GM12878 (cell line): Measurements from ENCODE around the gene PHYKPL. TPM values are rescaled to one million over a fixed set of nuclear protein-coding genes. Genes with fewer than 3 reads are reported as not detected.
A peak's percentile ranks its signal among the peaks of the same experiment; 100 is the strongest.

Source experiments
- BACH1 ChIP-seq: fragments of 450-650 bp; IDR thresholded peaks from 2 replicates; pipeline ENCODE4 v1.6.1; 2017; ENCODE audit warnings: mild to moderate bottlenecking, borderline replicate concordance
- BHLHE40 ChIP-seq, 2 experiments: fragments of 450-650 bp in 1 of 2; IDR thresholded peaks; 2 replicates each; pipeline ENCODE4 v1.6.1; 2011 to 2017; ENCODE audit warnings: low read depth in 2 of 2, borderline replicate concordance in 1 of 2, improper control_type of control experiment in 1 of 2, low read length in 1 of 2, mild to moderate bottlenecking in 1 of 2
- CHD2 ChIP-seq: IDR thresholded peaks from 2 replicates; pipeline ENCODE4 v1.6.1; 2011; ENCODE audit warnings: low read depth, low read length, improper control_type of control experiment, borderline replicate concordance
- EGR1 ChIP-seq, 2 experiments: IDR thresholded peaks; 1 replicate in 1 of 2; 2 replicates in 1 of 2; pipeline ENCODE4 v1.6.1; 2011 to 2012; ENCODE audit warnings: low read depth in 2 of 2, low read length in 2 of 2, borderline replicate concordance in 1 of 2, mild to moderate bottlenecking in 1 of 2, moderate library complexity in 1 of 2
- GATAD2B ChIP-seq: fragments of 450-650 bp; conservative IDR thresholded peaks from 2 replicates; pipeline ENCODE4 v1.6.1; 2017; ENCODE audit warnings: low read depth, mild to moderate bottlenecking, moderate library complexity
- IKZF1 ChIP-seq: fragments of 450-650 bp; conservative IDR thresholded peaks from 2 replicates; pipeline ENCODE4 v1.6.1; 2017; ENCODE audit warnings: antibody characterized with exemption, mild to moderate bottlenecking
- MXI1 ChIP-seq: fragments of 150-350 bp; IDR thresholded peaks from 2 replicates; pipeline ENCODE4 v1.6.1; 2011; ENCODE audit warnings: low read depth, mild to moderate bottlenecking, inconsistent platforms, low read length, improper control_type of control experiment
- POLR2A ChIP-seq: IDR thresholded peaks from 2 replicates; pipeline ENCODE4 v1.6.1; 2011; ENCODE audit warnings: low read depth, mild to moderate bottlenecking, low read length
- POLR2AphosphoS2 ChIP-seq: IDR thresholded peaks from 2 replicates; pipeline ENCODE4 v1.6.1; 2011; ENCODE audit warnings: low read depth, mild to moderate bottlenecking, low read length, improper control_type of control experiment, moderate library complexity
- POU2F2 ChIP-seq: IDR thresholded peaks from 3 replicates; pipeline ENCODE4 v1.6.1; 2011; ENCODE audit warnings: low read depth, mild to moderate bottlenecking, low read length, borderline replicate concordance
- RAD21 ChIP-seq: IDR thresholded peaks from 2 replicates; pipeline ENCODE4 v1.6.1; 2011; ENCODE audit warnings: mild to moderate bottlenecking, low read depth, low read length, moderate library complexity; ENCODE audit not compliant: insufficient read depth
- SMAD5 ChIP-seq: IDR thresholded peaks from 2 replicates; pipeline ENCODE4 v1.6.1; 2016; ENCODE audit warnings: antibody characterized with exemption, low read depth
- SRF ChIP-seq, 2 experiments: IDR thresholded peaks; 2 replicates each; pipeline ENCODE4 v1.6.1; 2011; ENCODE audit warnings: low read depth in 2 of 2, low read length in 2 of 2, mild to moderate bottlenecking in 1 of 2, moderate library complexity in 1 of 2
- TAF1 ChIP-seq: IDR thresholded peaks from 2 replicates; pipeline ENCODE4 v1.6.1; 2011; ENCODE audit warnings: mild to moderate bottlenecking, low read depth, low read length, borderline replicate concordance
- ZNF207 ChIP-seq: fragments of 450-650 bp; IDR thresholded peaks from 2 replicates; pipeline ENCODE4 v1.6.1; 2014; ENCODE audit warnings: antibody characterized with exemption, mild to moderate bottlenecking, borderline replicate concordance
- ZNF217 ChIP-seq: fragments of 450-650 bp; IDR thresholded peaks from 2 replicates; pipeline ENCODE4 v1.6.1; 2017; ENCODE audit warnings: antibody characterized with exemption, mild to moderate bottlenecking
- ZNF24 ChIP-seq: fragments of 450-650 bp; IDR thresholded peaks from 2 replicates; pipeline ENCODE4 v1.6.1; 2017; ENCODE audit warnings: antibody characterized with exemption, mild to moderate bottlenecking
- ZNF384 ChIP-seq: IDR thresholded peaks from 2 replicates; pipeline ENCODE4 v1.6.1; 2012; ENCODE audit warnings: low read depth, mild to moderate bottlenecking, low read length, improper control_type of control experiment, borderline replicate concordance
- polyA plus RNA-seq, 11 experiments: library from polyadenylated mRNA; depleted of rRNA in 4 of 11; unstranded in 6 of 11; stranded (reverse) in 5 of 11; fragments of >200 nt; fragmentation: Nextera tagmentation in 4 of 11; fragmentation: Illumina TruSeq in 1 of 11; extraction: Ambion mirVana in 4 of 11; extraction: Trizol in 1 of 11; gene quantifications; 1 replicate in 1 of 11; 2 replicates in 10 of 11; pipeline versions ENCODE4 v1.2.1 to v1.2.3, GENCODE V29; 2011 to 2016; ENCODE audit warnings: inconsistent platforms in 2 of 11, missing spikeins in 2 of 11, low read depth in 1 of 11
- total RNA-seq, 4 experiments: library from RNA; depleted of rRNA in 3 of 4; stranded (reverse); fragments of >200 nt in 3 of 4; fragmentation: Illumina TruSeq in 1 of 4; extraction: Trizol in 1 of 4; gene quantifications; 2 replicates each; pipeline versions ENCODE4 v1.2.1 to v1.2.3, GENCODE V29; 2013 to 2021
- TF ChIP-seq, protein P1 (sequence below): fragments of 450-650 bp; IDR thresholded peaks from 2 replicates; pipeline ENCODE4 v1.6.1; 2018; ENCODE audit warnings: mild to moderate bottlenecking, low read depth, moderate library complexity; ENCODE audit not compliant: partially characterized antibody
- TF ChIP-seq, protein P2 (sequence below): fragments of 450-650 bp; IDR thresholded peaks from 2 replicates; pipeline ENCODE4 v1.6.1; 2017; ENCODE audit warnings: mild to moderate bottlenecking, low read depth, inconsistent platforms; ENCODE audit not compliant: poor library complexity, severe bottlenecking
- TF ChIP-seq, protein P3 (sequence below): fragments of 450-650 bp; IDR thresholded peaks from 2 replicates; pipeline ENCODE4 v1.6.1; 2017; ENCODE audit warnings: mild to moderate bottlenecking, moderate library complexity

The PHYKPL gene
- total and polyA plus RNA-seq, 10 of the 15 experiments (the other 5 are each of a cell fraction or from before 2014, with no cell fraction given): 4.5 to 53.9 (median 25.6) TPM

DNA sequence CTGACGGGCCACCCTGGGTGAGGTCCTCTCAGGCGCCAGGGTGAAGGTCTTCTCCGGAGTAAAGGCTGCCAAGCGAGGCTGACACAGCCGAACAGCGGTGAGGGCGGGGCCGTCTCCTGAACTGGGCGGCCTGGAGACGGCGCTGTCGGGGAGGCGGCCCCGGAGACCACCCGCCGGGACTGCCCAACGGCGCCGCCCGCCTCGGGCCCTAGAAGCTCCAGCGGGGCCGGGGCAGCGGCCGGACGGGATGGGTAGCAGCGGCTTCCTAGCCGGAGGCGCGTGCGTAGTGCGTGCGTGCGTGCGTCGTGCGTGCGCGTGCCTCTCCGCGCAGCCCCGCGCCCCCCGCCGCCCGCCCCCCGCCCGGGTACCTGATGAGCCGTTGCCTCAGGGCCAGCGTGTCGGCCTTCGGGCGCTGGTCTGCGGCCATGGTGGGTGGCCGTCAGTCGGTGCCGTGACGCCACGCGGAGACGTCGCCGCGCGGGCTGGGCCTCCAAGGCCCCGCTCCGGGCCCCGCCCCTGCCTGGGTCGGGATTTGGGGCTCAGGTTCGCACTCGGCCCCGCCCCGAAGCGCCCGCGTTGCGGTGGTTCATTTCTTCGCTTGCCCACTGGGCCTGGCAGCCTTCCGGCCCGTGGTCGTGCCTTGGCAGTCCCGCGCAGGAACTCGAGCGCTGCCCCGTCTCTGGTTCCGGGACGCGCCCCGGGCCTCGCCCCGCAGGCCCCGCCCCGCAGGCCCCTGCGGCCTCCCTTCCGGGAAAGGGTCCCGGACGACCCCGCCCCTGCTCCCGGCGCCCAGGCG is at the start of gene PHYKPL (continued):
- TF ChIP-seq, protein P1, sequence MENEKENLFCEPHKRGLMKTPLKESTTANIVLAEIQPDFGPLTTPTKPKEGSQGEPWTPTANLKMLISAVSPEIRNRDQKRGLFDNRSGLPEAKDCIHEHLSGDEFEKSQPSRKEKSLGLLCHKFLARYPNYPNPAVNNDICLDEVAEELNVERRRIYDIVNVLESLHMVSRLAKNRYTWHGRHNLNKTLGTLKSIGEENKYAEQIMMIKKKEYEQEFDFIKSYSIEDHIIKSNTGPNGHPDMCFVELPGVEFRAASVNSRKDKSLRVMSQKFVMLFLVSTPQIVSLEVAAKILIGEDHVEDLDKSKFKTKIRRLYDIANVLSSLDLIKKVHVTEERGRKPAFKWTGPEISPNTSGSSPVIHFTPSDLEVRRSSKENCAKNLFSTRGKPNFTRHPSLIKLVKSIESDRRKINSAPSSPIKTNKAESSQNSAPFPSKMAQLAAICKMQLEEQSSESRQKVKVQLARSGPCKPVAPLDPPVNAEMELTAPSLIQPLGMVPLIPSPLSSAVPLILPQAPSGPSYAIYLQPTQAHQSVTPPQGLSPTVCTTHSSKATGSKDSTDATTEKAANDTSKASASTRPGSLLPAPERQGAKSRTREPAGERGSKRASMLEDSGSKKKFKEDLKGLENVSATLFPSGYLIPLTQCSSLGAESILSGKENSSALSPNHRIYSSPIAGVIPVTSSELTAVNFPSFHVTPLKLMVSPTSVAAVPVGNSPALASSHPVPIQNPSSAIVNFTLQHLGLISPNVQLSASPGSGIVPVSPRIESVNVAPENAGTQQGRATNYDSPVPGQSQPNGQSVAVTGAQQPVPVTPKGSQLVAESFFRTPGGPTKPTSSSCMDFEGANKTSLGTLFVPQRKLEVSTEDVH: no peak
- TF ChIP-seq ZNF217 (no peak), ZNF207 (no peak), MXI1 (no peak), CHD2 (peak; percentile 14; the same call in 1 of the 2 replicates), POLR2AphosphoS2 (no peak), TAF1 (peak; percentile 50; the same call in 1 of the 2 replicates), SMAD5 (no peak; the same call in 1 of the 2 replicates), BACH1 (peak; percentile 34; the same call in 1 of the 2 replicates), ZNF24 (0 out of 2 replicates have a peak, but pooled peaks have one; percentile 60), ZNF384 (no peak), SRF (IDR thresholded peaks at IDR 0.05; ENCODE audit: low read depth in 2 of 2, low read length in 2 of 2) (no peak), IKZF1 (peak; percentile 54; the same call in 1 of the 2 replicates), POU2F2 (no peak; the same call in 2 of the 3 replicates), POLR2A (peak; percentile 72), EGR1 (IDR thresholded peaks at IDR 0.05; ENCODE audit: borderline replicate concordance in 1 of 2, low read depth in 2 of 2, low read length in 2 of 2) (peak; percentile 32 to 82; a peak in 2 of 3 replicates), RAD21 (no peak), BHLHE40 (IDR thresholded peaks at IDR 0.05; ENCODE audit: borderline replicate concordance in 1 of 2, low read depth in 2 of 2, low read length in 1 of 2) (peak; percentile 24 to 86; a peak in 3 of 4 replicates), GATAD2B (peak; percentile 85; the same call in 1 of the 2 replicates)
- TF ChIP-seq, protein P2, sequence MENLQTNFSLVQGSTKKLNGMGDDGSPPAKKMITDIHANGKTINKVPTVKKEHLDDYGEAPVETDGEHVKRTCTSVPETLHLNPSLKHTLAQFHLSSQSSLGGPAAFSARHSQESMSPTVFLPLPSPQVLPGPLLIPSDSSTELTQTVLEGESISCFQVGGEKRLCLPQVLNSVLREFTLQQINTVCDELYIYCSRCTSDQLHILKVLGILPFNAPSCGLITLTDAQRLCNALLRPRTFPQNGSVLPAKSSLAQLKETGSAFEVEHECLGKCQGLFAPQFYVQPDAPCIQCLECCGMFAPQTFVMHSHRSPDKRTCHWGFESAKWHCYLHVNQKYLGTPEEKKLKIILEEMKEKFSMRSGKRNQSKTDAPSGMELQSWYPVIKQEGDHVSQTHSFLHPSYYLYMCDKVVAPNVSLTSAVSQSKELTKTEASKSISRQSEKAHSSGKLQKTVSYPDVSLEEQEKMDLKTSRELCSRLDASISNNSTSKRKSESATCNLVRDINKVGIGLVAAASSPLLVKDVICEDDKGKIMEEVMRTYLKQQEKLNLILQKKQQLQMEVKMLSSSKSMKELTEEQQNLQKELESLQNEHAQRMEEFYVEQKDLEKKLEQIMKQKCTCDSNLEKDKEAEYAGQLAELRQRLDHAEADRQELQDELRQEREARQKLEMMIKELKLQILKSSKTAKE: no peak
- TF ChIP-seq, protein P3, sequence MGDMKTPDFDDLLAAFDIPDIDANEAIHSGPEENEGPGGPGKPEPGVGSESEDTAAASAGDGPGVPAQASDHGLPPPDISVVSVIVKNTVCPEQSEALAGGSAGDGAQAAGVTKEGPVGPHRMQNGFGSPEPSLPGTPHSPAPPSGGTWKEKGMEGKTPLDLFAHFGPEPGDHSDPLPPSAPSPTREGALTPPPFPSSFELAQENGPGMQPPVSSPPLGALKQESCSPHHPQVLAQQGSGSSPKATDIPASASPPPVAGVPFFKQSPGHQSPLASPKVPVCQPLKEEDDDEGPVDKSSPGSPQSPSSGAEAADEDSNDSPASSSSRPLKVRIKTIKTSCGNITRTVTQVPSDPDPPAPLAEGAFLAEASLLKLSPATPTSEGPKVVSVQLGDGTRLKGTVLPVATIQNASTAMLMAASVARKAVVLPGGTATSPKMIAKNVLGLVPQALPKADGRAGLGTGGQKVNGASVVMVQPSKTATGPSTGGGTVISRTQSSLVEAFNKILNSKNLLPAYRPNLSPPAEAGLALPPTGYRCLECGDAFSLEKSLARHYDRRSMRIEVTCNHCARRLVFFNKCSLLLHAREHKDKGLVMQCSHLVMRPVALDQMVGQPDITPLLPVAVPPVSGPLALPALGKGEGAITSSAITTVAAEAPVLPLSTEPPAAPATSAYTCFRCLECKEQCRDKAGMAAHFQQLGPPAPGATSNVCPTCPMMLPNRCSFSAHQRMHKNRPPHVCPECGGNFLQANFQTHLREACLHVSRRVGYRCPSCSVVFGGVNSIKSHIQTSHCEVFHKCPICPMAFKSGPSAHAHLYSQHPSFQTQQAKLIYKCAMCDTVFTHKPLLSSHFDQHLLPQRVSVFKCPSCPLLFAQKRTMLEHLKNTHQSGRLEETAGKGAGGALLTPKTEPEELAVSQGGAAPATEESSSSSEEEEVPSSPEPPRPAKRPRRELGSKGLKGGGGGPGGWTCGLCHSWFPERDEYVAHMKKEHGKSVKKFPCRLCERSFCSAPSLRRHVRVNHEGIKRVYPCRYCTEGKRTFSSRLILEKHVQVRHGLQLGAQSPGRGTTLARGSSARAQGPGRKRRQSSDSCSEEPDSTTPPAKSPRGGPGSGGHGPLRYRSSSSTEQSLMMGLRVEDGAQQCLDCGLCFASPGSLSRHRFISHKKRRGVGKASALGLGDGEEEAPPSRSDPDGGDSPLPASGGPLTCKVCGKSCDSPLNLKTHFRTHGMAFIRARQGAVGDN: peak; percentile 82
